Esophagus (tissue), 2 donors: ENCODE results near the gene CBX3. TPM values are rescaled to one million over a fixed set of nuclear protein-coding genes. Genes with fewer than 3 reads are reported as not detected.
"Not testable (repeated sequence)": the region's sequence is repeated elsewhere in the genome, so short reads cannot be mapped to it uniquely, and the experiment has no call there.

Experiments
- H3K27ac ChIP-seq, 2 donors: one replicate each; pipeline ENCODE4 v1.5.1; 2013; ENCODE audit warnings: low read depth in 2 of 2, mild to moderate bottlenecking in 2 of 2, inconsistent platforms in 1 of 2, low read length in 1 of 2, moderate library complexity in 1 of 2
- H3K27me3 ChIP-seq, 2 donors: one replicate each; pipeline ENCODE4 v1.6.1; 2013; ENCODE audit warnings: low read length in 2 of 2, control low read depth in 1 of 2, mild to moderate bottlenecking in 1 of 2; ENCODE audit not compliant: insufficient read depth in 2 of 2, control insufficient read depth in 1 of 2
- H3K36me3 ChIP-seq, 2 donors: one replicate each; pipeline ENCODE4 v1.6.1; 2013; ENCODE audit warnings: low read length in 1 of 2; ENCODE audit not compliant: control insufficient read depth in 2 of 2, insufficient read depth in 2 of 2
- H3K4me1 ChIP-seq, 2 donors: one replicate each; pipeline ENCODE4 v1.6.1; 2013; ENCODE audit warnings: low read length in 1 of 2; ENCODE audit not compliant: control insufficient read depth in 2 of 2, insufficient read depth in 2 of 2
- H3K4me3 ChIP-seq, 2 donors: one replicate each; pipeline ENCODE4 v1.5.1; 2013; ENCODE audit warnings: low read length in 2 of 2, mild to moderate bottlenecking in 2 of 2, low read depth in 1 of 2, moderate library complexity in 1 of 2
- H3K9me3 ChIP-seq, 2 donors: one replicate each; pipeline ENCODE4 v1.6.1; 2013; ENCODE audit warnings: mild to moderate bottlenecking in 2 of 2, low read depth in 1 of 2, low read length in 1 of 2, moderate library complexity in 1 of 2; ENCODE audit not compliant: control insufficient read depth in 2 of 2, insufficient read depth in 1 of 2
- WGBS, 2 donors: extraction: QIAGEN DNeasy Blood & Tissue Kit; methylation state at CpG; one replicate each; pipeline ENCODE4 v1.1.7; 2013; 5-methylcytosine and 5-hydroxymethylcytosine counted together
- polyA plus RNA-seq, 2 donors: library from polyadenylated mRNA; stranded (reverse); fragments of 200-250 nt; gene quantifications; one replicate each; pipeline ENCODE4 v1.2.3, GENCODE V29; 2013
- donor health status: healthy with polysubstance abuse.
- donor health status: Bipolar disorder and iron deficiency.

Gene CBX3
- 10 to 100 TPM; 51.1 to 66.5 TPM for polyA plus RNA-seq

GRCh38 chr7:26201247-26202018 is at the start of gene CBX3:
Gene CBX3, plus strand, starts transcription at chr7:26201745. Its CDS starts 1,254 bp downstream, at chr7:26202999.
- Histone ChIP-seq H3K27me3 (no peaks in the 10 kb centered on the region), H3K4me1 (no peaks in the 10 kb centered on the region), H3K27ac (peak within 1 kb of the TSS; percentile 100), H3K4me3 (peak within 1 kb of the TSS; percentile 96 to 99), H3K36me3 (no peaks in the 10 kb centered on the region), H3K9me3 (no peaks in the 10 kb centered on the region)
- WGBS, 2 donors = 1 to 5% methylated on average over 52 to 86 of the region's 86 CpGs

GRCh38 chr7:26151953-26152781 is 49.4 kb upstream of the CBX3 start, which contains the start of gene NFE2L3:
Gene NFE2L3, plus strand, starts transcription at chr7:26152198. Its CDS starts 301 bp downstream, at chr7:26152499.
- H3K27ac ChIP-seq = no peak within 1 kb of the TSS

DNA sequence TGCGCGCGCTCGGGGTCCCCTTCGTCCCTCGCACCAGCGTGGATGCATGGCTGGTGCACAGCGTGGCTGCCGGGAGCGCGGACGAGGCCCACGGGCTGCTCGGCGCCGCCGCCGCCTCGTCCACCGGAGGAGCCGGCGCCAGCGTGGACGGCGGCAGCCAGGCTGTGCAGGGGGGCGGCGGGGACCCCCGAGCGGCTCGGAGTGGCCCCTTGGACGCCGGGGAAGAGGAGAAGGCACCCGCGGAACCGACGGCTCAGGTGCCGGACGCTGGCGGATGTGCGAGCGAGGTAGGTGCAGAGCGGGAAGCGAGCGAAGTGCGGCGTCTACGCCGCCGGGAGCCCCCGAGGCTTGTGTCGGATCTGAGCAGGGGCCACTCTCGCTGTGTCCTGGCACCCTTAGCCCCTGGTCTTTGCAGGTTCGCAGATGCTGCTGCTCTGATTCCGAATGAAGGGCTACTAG is 48.7 kb upstream of the CBX3 start:
- H3K27me3 ChIP-seq, H3K9me3 ChIP-seq, H3K36me3 ChIP-seq, H3K27ac ChIP-seq: not testable (repeated sequence)
- H3K4me3 ChIP-seq = peak overlapping the region; percentile 57 to 69
- peaks cover 4 to 19% of the 10 kb centered on the region in 2 donors for H3K4me1 ChIP-seq
- WGBS, 2 donors = 7 to 14% methylated on average over 30 to 54 of the region's 54 CpGs

More at GRCh38 chr7:26151953-26152781, 49.4 kb upstream of the CBX3 start, which contains the start of gene NFE2L3:
- 1% methylated on average over 70 to 95 of the region's 95 CpGs for WGBS, 2 donors
- Histone ChIP-seq H3K9me3 (no peaks in the 10 kb centered on the region), H3K27me3 (no peaks in the 10 kb centered on the region), H3K36me3 (no peaks in the 10 kb centered on the region), H3K4me1 (peaks cover 4 to 19% of the 10 kb centered on the region in 2 donors), H3K4me3 (peak within 1 kb of the TSS; percentile 57 to 69)

DNA sequence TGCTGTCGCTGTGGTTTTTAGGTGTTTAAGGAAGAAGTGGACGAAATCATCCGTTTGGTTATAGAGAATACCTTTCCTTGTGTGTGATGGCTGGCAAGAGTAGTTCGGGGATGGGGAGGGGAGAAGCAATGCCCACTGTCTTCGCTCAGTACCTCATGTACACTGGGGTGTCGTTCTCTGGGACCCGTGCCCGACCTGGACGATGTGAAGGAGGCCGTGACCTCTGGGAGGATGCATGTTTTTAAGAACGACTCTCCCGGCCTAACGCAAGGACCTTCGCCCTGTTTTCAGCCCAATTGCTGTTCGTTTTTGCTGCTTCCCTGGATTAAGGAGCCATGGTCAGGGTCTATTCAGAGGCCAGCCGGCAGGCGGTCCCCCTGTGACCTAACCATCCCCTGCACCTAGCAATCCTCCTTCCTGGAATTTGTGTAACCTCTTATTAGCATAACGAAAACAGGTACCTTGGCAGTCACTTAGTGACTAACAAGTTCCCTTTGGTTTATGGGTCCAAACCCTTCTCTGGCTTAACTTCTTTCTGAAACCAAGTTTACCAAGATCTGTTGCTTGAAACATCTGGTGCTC is 48.2 kb upstream of the CBX3 start:
- Histone ChIP-seq H3K36me3 (no peaks in the 10 kb centered on the region), H3K4me3 (peak overlapping the region; percentile 57 to 69), H3K4me1 (peaks cover 4 to 19% of the 10 kb centered on the region in 2 donors), H3K9me3 (no peaks in the 10 kb centered on the region), H3K27me3 (no peaks in the 10 kb centered on the region), H3K27ac (peak overlapping the region in 1 of 2 donors; percentile 57)
- 43 to 50% methylated on average over 18 of the region's 18 CpGs for WGBS, 2 donors

- WGBS, 2 donors = 57 to 64% methylated on average over 15 of the region's 15 CpGs
- peak overlapping the region in 1 of 2 donors; percentile 34 for H3K27ac ChIP-seq
- peak overlapping the region in 1 of 2 donors; percentile 69 for H3K4me3 ChIP-seq
Measured at GRCh38 chr7:26153823-26154783, 47.4 kb upstream of the CBX3 start.

GRCh38 chr7:26155531-26156375 is 45.8 kb upstream of the CBX3 start:
- 48 to 50% methylated on average over 8 of the region's 8 CpGs for WGBS, 2 donors
- Histone ChIP-seq H3K36me3 (no peaks in the 10 kb centered on the region), H3K4me1 (peaks cover 4 to 19% of the 10 kb centered on the region in 2 donors), H3K4me3 (no peak overlapping the region), H3K27ac (no peak overlapping the region), H3K27me3 (no peaks in the 10 kb centered on the region), H3K9me3 (no peaks in the 10 kb centered on the region)

More at GRCh38 chr7:26153823-26154783, 47.4 kb upstream of the CBX3 start:
- peaks cover 4 to 19% of the 10 kb centered on the region in 2 donors for H3K4me1 ChIP-seq
- no peaks in the 10 kb centered on the region for H3K36me3 ChIP-seq
- H3K27me3 ChIP-seq = no peaks in the 10 kb centered on the region
- H3K9me3 ChIP-seq = no peaks in the 10 kb centered on the region

- WGBS, 2 donors = 60 to 61% methylated on average over 20 of the region's 20 CpGs
- peak overlapping the region in 1 of 2 donors; percentile 34 for H3K27ac ChIP-seq
- H3K9me3 ChIP-seq = no peaks in the 10 kb centered on the region
- H3K36me3 ChIP-seq = no peaks in the 10 kb centered on the region
- no peaks in the 10 kb centered on the region for H3K27me3 ChIP-seq
- H3K4me3 ChIP-seq = no peak overlapping the region
- peaks cover 4 to 19% of the 10 kb centered on the region in 2 donors for H3K4me1 ChIP-seq
Measured at GRCh38 chr7:26156451-26157420, 44.8 kb upstream of the CBX3 start.
